DND-41 (cell line): Measurements from ENCODE around the gene WNT7B.

Source experiments
- ATAC-seq: fragments of 200-7000 bp; cut with Tn5 transposase; 3 replicates; pipeline ENCODE4 v1.9.1; 2021; ENCODE audit warnings: low read depth; ENCODE audit not compliant: insufficient read depth
- DNase-seq: peaks from one replicate; pipeline ENCODE4 v3.0.0-alpha.2; 2020
- H2AFZ ChIP-seq: 2 replicates; pipeline ENCODE4 v1.6.0; 2012; ENCODE audit warnings: low read depth, low read length
- H3K27ac ChIP-seq: 2 replicates; pipeline ENCODE4 v1.5.1; 2012; ENCODE audit warnings: low read length, inconsistent platforms
- H3K27me3 ChIP-seq: fragments of 200-600 bp; sonication (generic); 2 replicates; pipeline ENCODE4 v1.6.0; 2012; ENCODE audit warnings: low read length, mild to moderate bottlenecking, inconsistent platforms; ENCODE audit not compliant: insufficient read depth, poor library complexity
- H3K36me3 ChIP-seq: 2 replicates; pipeline ENCODE4 v1.5.1; 2012; ENCODE audit warnings: low read length, inconsistent platforms; ENCODE audit not compliant: insufficient read depth
- H3K4me1 ChIP-seq: 2 replicates; pipeline ENCODE4 v1.5.1; 2012; ENCODE audit warnings: mild to moderate bottlenecking, low read length; ENCODE audit not compliant: insufficient read depth
- H3K4me2 ChIP-seq: 2 replicates; pipeline ENCODE4 v1.6.0; 2012; ENCODE audit warnings: mild to moderate bottlenecking, moderate library complexity, low read length, inconsistent platforms; ENCODE audit not compliant: insufficient read depth
- H3K4me3 ChIP-seq, 2 experiments: fragments of 200-600 bp in 1 of 2; shearing (Covaris generic) in 1 of 2; 2 replicates each; pipeline ENCODE4 v1.5.1; 2012 to 2016; ENCODE audit warnings: inconsistent platforms in 2 of 2, low read length in 2 of 2, mild to moderate bottlenecking in 2 of 2, low read depth in 1 of 2, moderate library complexity in 1 of 2
- H3K79me2 ChIP-seq: 2 replicates; pipeline ENCODE4 v1.6.0; 2012; ENCODE audit warnings: low read length, inconsistent platforms; ENCODE audit not compliant: insufficient read depth
- H3K9ac ChIP-seq: 2 replicates; pipeline ENCODE4 v1.6.0; 2012; ENCODE audit warnings: low read depth, mild to moderate bottlenecking, inconsistent platforms, low read length, moderate library complexity
- H3K9me3 ChIP-seq: 2 replicates; pipeline ENCODE4 v1.5.1; 2012; ENCODE audit warnings: low read length, moderate library complexity, mild to moderate bottlenecking, inconsistent platforms; ENCODE audit not compliant: insufficient read depth, severe bottlenecking
- H4K20me1 ChIP-seq: 2 replicates; pipeline ENCODE4 v1.6.0; 2012; ENCODE audit warnings: low read length; ENCODE audit not compliant: insufficient read depth
- CTCF ChIP-seq: IDR thresholded peaks from 2 replicates; pipeline ENCODE4 v1.5.1; 2012; ENCODE audit warnings: borderline replicate concordance, low read length, moderate library complexity, mild to moderate bottlenecking; ENCODE audit not compliant: poor library complexity, severe bottlenecking; ENCODE audit errors: extremely low read depth
- EZH2 ChIP-seq: IDR thresholded peaks from 3 replicates; pipeline ENCODE4 v1.6.1; 2012; ENCODE audit warnings: borderline replicate concordance, low read depth, mild to moderate bottlenecking, moderate library complexity, low read length, inconsistent platforms; ENCODE audit not compliant: severe bottlenecking

The WNT7B gene

GRCh38 chr22:45980761-45981160 lies 3.8 kb upstream of the WNT7B start:
- Histone ChIP-seq H3K4me2 (no peak overlapping the region), H3K9me3 (peaks cover 10% of the 10 kb centered on the region), H3K4me3 (no peak overlapping the region), H3K9ac (no peak overlapping the region), H3K79me2 (no peaks in the 10 kb centered on the region), H2AFZ (no peak overlapping the region), H3K36me3 (no peaks in the 10 kb centered on the region), H4K20me1 (peaks cover 20% of the 10 kb centered on the region), H3K4me1 (peaks cover 24% of the 10 kb centered on the region), H3K27me3 (peaks cover 12% of the 10 kb centered on the region), H3K27ac (no peak overlapping the region)
- DNase-seq: no peak
- no peak for ATAC-seq
- TF ChIP-seq EZH2: no peak
- TF ChIP-seq CTCF: no peak

- DNase-seq: no peak
- Histone ChIP-seq H3K9me3 (peaks cover 5% of the 10 kb centered on the region), H3K4me2 (no peak overlapping the region), H3K36me3 (no peaks in the 10 kb centered on the region), H3K4me1 (peaks cover 24% of the 10 kb centered on the region), H3K27me3 (peaks cover 12% of the 10 kb centered on the region), H4K20me1 (peaks cover 20% of the 10 kb centered on the region), H3K27ac (no peak overlapping the region), H2AFZ (no peak overlapping the region), H3K4me3 (no peak overlapping the region), H3K79me2 (no peaks in the 10 kb centered on the region), H3K9ac (no peak overlapping the region)
- no peak for ATAC-seq
- TF ChIP-seq EZH2 (no peak), CTCF (no peak)
Measured at GRCh38 chr22:45980268-45980570, 3.3 kb upstream of the WNT7B start.

- DNase-seq (no peak), ATAC-seq (no peak; the same call in 2 of the 3 replicates)
- H3K27ac ChIP-seq: no peak overlapping the region
- no peaks in the 10 kb centered on the region for H3K79me2 ChIP-seq
- peak overlapping the region; percentile 52; the same call in 1 of the 2 replicates for H3K9ac ChIP-seq
- peaks cover 35% of the 10 kb centered on the region for H4K20me1 ChIP-seq
- peak overlapping the region; percentile 53; the same call in 1 of the 2 replicates for H2AFZ ChIP-seq
- H3K9me3 ChIP-seq: no peaks in the 10 kb centered on the region
- peaks cover 24% of the 10 kb centered on the region for H3K4me1 ChIP-seq
- H3K36me3 ChIP-seq: no peaks in the 10 kb centered on the region
- H3K4me3 ChIP-seq: peak overlapping the region in 1 of 2 experiments; percentile 65; a peak in 2 of 4 replicates
- no peak for TF ChIP-seq EZH2
- TF ChIP-seq CTCF: no peak
- peaks cover 24% of the 10 kb centered on the region for H3K27me3 ChIP-seq
- H3K4me2 ChIP-seq: peak overlapping the region; percentile 78
Measured at GRCh38 chr22:45978275-45978713, 1.3 kb upstream of the WNT7B start.
